OCI-LY7 (cell line): ENCODE measurements around the gene ATAD3A.

ENCODE experiments used
- CTCF ChIP-seq: fragments of 200-600 bp; sonication (generic); conservative IDR thresholded peaks from 2 replicates; pipeline ENCODE4 v1.5.1; 2014; ENCODE audit warnings: mild to moderate bottlenecking, antibody characterized with exemption, low read length, moderate library complexity, mixed read lengths
- EZH2phosphoT487 ChIP-seq: fragments of 200-600 bp; sonication (generic); IDR thresholded peaks from 2 replicates; pipeline ENCODE4 v1.6.1; 2018; ENCODE audit warnings: low read depth, borderline replicate concordance, mild to moderate bottlenecking, mixed run types, antibody characterized with exemption, low read length, moderate library complexity, mixed read lengths

DNA sequence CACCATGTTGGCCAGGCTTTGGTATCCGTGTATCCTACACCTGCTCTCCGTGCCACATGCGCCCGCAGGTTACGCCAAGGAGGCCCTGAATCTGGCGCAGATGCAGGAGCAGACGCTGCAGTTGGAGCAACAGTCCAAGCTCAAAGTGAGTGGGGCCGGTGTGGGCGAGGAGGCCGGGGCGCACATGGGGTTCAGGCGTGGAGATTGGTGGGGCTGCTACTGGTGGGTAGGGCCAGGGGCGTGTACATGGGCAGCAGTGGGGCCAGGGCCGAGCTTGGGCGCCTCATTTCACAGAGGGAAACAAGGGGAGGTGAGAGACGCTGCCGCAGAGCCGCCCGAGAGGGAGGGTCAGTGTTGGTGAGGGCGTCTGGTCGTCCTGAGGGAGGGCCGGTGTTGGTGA lies 34.8 kb upstream of the ATAD3A start:
- no peak for TF ChIP-seq CTCF
- TF ChIP-seq EZH2phosphoT487 = no peak
